SK-N-MC (cell line): ENCODE results near the gene UGGT2.

Source experiments
- EZH2 ChIP-seq: fragments of 200-600 bp; sonication (generic); IDR thresholded peaks from one replicate; pipeline ENCODE4 v1.6.1; 2017; ENCODE audit warnings: antibody characterized with exemption
- FOXP2 ChIP-seq: optimal IDR thresholded peaks from 2 replicates; pipeline ENCODE3; 2011; ENCODE audit warnings: mild to moderate bottlenecking, moderate library complexity; ENCODE audit not compliant: insufficient read depth; ENCODE audit errors: extremely low read length, control extremely low read depth
- POLR2AphosphoS5 ChIP-seq: IDR thresholded peaks from 2 replicates; pipeline ENCODE4 v1.6.1; 2012; ENCODE audit warnings: mild to moderate bottlenecking, low read depth, low read length, borderline replicate concordance

DNA sequence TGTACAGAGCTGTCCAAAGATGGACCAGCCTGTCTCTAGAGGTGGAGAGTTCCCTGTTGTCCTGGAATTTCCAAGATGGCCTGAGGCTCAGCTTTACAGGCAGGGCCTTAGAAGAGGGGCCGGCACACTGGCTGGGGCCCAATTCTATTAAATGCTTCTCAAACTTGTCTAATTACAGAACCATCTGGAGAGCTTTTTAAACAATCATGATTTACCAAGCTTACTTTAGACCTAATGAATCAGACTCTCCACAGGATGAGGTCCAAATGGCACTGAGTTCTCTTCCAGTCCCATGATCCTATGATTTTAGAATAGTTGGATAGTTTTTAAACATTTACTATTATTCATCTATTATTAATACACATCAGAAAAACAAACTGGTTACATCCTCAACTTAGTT is 252.8 kb downstream of the UGGT2 start:
- TF ChIP-seq POLR2AphosphoS5 (no peak), EZH2 (no peak), FOXP2 (no peak)
